HepG2 (cell line): Measurements from ENCODE around the gene TPRG1. TPM values are rescaled to one million over a fixed set of nuclear protein-coding genes. Genes with fewer than 3 reads are reported as not detected.

Experiments used
- ATAC-seq: fragments of 200-7000 bp; cut with Tn5 transposase; 3 replicates; pipeline ENCODE4 v1.9.1; 2020; ENCODE audit warnings: mild to moderate bottlenecking, moderate library complexity
- BruUV-seq: library from RNA; stranded (reverse); fragments of 400-500 nt; replicated peaks from 2 replicates; lab custom pipeline; 2021; lab: Mats Ljungman, UMichigan
- CTCF ChIA-PET: fragments of 300-600 bp; formaldehyde crosslinking; extraction: SDS; loops from one replicate; lab custom pipeline; 2021; ENCODE audit warnings: low total read pairs, inconsistent platforms, low intra/inter-chr PET ratio; lab: Yijun Ruan, JAX
- POLR2A ChIA-PET: fragments of 350-600 bp; sonication (Branson Sonifier 250); formaldehyde crosslinking; loops from one replicate; lab custom pipeline; 2020; ENCODE audit warnings: antibody characterized with exemption, inconsistent platforms; lab: Yijun Ruan, JAX
- DNase-seq: peaks from one replicate; pipeline ENCODE4 v3.0.0-alpha.2; 2015; ENCODE audit warnings: low spot score
- FAIRE-seq: peaks from 3 replicates; lab custom pipeline; 2011; peaks lifted over from hg19 to GRCh38; lab: Jason Lieb, UNC
- H2AFZ ChIP-seq: one replicate; pipeline ENCODE4 v1.6.1; 2011; ENCODE audit warnings: low read length, inconsistent platforms
- H3K27ac ChIP-seq: fragments of 300-600 bp; 3 replicates; pipeline ENCODE4 v1.8.0; 2011; ENCODE audit warnings: mixed run types, mild to moderate bottlenecking, mixed read lengths, low read length, inconsistent platforms; ENCODE audit not compliant: insufficient read depth; ENCODE audit errors: extremely low read length
- H3K27me3 ChIP-seq, 2 experiments: fragments of 200-600 bp in 1 of 2; 2 replicates in 1 of 2; 3 replicates in 1 of 2; pipeline versions ENCODE4 v1.6.0 to v1.8.0; 2011; ENCODE audit warnings: low read length in 2 of 2, mild to moderate bottlenecking in 2 of 2, moderate library complexity in 2 of 2, inconsistent platforms in 1 of 2; ENCODE audit not compliant: insufficient read depth in 2 of 2, control insufficient read depth in 1 of 2
- H3K36me3 ChIP-seq, 2 experiments: fragments of 200-600 bp in 1 of 2; replicated peaks in 1 of 2; 2 replicates in 1 of 2; 3 replicates in 1 of 2; pipeline versions ENCODE4 v1.5.1 to v1.8.0; 2011; ENCODE audit warnings: low read length in 2 of 2, inconsistent platforms in 1 of 2; ENCODE audit not compliant: insufficient read depth in 2 of 2, control insufficient read depth in 1 of 2
- H3K4me1 ChIP-seq: 2 replicates; pipeline ENCODE4 v1.5.1; 2012; ENCODE audit warnings: low read length, inconsistent platforms; ENCODE audit not compliant: insufficient read depth
- H3K4me2 ChIP-seq: 2 replicates; pipeline ENCODE4 v1.6.0; 2011; ENCODE audit warnings: low read depth, low read length, inconsistent platforms
- H3K4me3 ChIP-seq, 3 experiments: fragments of 200-600 bp in 1 of 3; sonication (generic), shearing (Covaris generic) in 1 of 3; replicated peaks in 1 of 3; 2 replicates each; pipeline ENCODE4 v1.5.1; 2011 to 2016; ENCODE audit warnings: low read length in 3 of 3, inconsistent platforms in 2 of 3, low read depth in 2 of 3, mild to moderate bottlenecking in 2 of 3, control low read depth in 1 of 3, mixed read lengths in 1 of 3; ENCODE audit not compliant: insufficient read depth in 1 of 3
- H3K79me2 ChIP-seq: one replicate; pipeline ENCODE4 v1.6.1; 2011; ENCODE audit warnings: low read length, inconsistent platforms; ENCODE audit not compliant: insufficient read depth
- H3K9ac ChIP-seq: 2 replicates; pipeline ENCODE4 v1.6.0; 2011; ENCODE audit warnings: mild to moderate bottlenecking, low read depth, low read length, inconsistent platforms; ENCODE audit not compliant: insufficient read depth
- H3K9me3 ChIP-seq: 2 replicates; pipeline ENCODE4 v1.5.1; 2012; ENCODE audit warnings: mild to moderate bottlenecking, low read length
- H4K20me1 ChIP-seq: 2 replicates; pipeline ENCODE4 v1.6.0; 2011; ENCODE audit warnings: inconsistent platforms, mild to moderate bottlenecking, low read length, moderate library complexity; ENCODE audit not compliant: insufficient read depth
- ARNTL ChIP-seq: sonication (generic); formaldehyde crosslinking; IDR thresholded peaks from 2 replicates; pipeline ENCODE4 v1.4.0; 2020; ENCODE audit warnings: mild to moderate bottlenecking, missing genetic modification reagents
- CHD4 ChIP-seq: fragments of 200-600 bp; sonication (generic); IDR thresholded peaks from 2 replicates; pipeline ENCODE4 v1.7.0; 2017; ENCODE audit warnings: mild to moderate bottlenecking, low read length, borderline replicate concordance
- DMTF1 ChIP-seq: sonication (generic); formaldehyde crosslinking; IDR thresholded peaks from 2 replicates; pipeline ENCODE4 v1.4.0; 2020; ENCODE audit warnings: mild to moderate bottlenecking, missing genetic modification reagents
- FOXP1 ChIP-seq, 2 experiments: fragments of 450-650 bp in 1 of 2; IDR thresholded peaks; 2 replicates each; pipeline ENCODE4 v1.6.1; 2017 to 2018; ENCODE audit warnings: antibody characterized with exemption in 1 of 2
- GATAD2A ChIP-seq: IDR thresholded peaks from 2 replicates; pipeline ENCODE4 v1.6.1; 2016
- HDAC1 ChIP-seq: sonication (generic); formaldehyde crosslinking; IDR thresholded peaks from 2 replicates; pipeline ENCODE4 v1.5.1; 2020; ENCODE audit warnings: mild to moderate bottlenecking, missing genetic modification reagents
- NR0B2 ChIP-seq: sonication (generic); formaldehyde crosslinking; IDR thresholded peaks from 2 replicates; pipeline ENCODE4 v1.4.0; 2020; ENCODE audit warnings: mild to moderate bottlenecking, missing genetic modification reagents
- NR2F2 ChIP-seq: IDR thresholded peaks from 2 replicates; pipeline ENCODE4 v1.6.1; 2012; ENCODE audit warnings: low read depth, inconsistent platforms, borderline replicate concordance
- PAWR ChIP-seq: sonication (generic); formaldehyde crosslinking; IDR thresholded peaks from 2 replicates; pipeline ENCODE4 v1.4.0; 2020; ENCODE audit warnings: missing genetic modification reagents, mild to moderate bottlenecking, borderline replicate concordance
- SRSF1 ChIP-seq: fragments of 200-400 bp; formaldehyde crosslinking; optimal IDR thresholded peaks from 2 replicates; pipeline ENCODE3; 2017; ENCODE audit warnings: mild to moderate bottlenecking, low read depth, low read length, moderate library complexity
- SUZ12 ChIP-seq: fragments of 150-350 bp; IDR thresholded peaks from 2 replicates; pipeline ENCODE4 v1.6.1; 2014; ENCODE audit warnings: low read depth, low read length
- TRIM24 ChIP-seq: sonication (generic); formaldehyde crosslinking; IDR thresholded peaks from 2 replicates; pipeline ENCODE4 v1.8.0; 2022; ENCODE audit warnings: mild to moderate bottlenecking, missing genetic modification reagents
- ZFX ChIP-seq: sonication (generic); formaldehyde crosslinking; IDR thresholded peaks from 2 replicates; pipeline ENCODE4 v1.4.0; 2020; ENCODE audit warnings: mild to moderate bottlenecking, low read depth, missing genetic modification reagents, moderate library complexity
- ZNF124 ChIP-seq: sonication (generic); formaldehyde crosslinking; IDR thresholded peaks from 2 replicates; pipeline ENCODE4 v1.4.0; 2020; ENCODE audit warnings: missing genetic modification reagents
- ZNF317 ChIP-seq: sonication (generic); formaldehyde crosslinking; IDR thresholded peaks from 2 replicates; pipeline ENCODE4 v1.5.0; 2020; ENCODE audit warnings: mild to moderate bottlenecking, missing genetic modification reagents
- ZNF562 ChIP-seq: sonication (generic); formaldehyde crosslinking; IDR thresholded peaks from 2 replicates; pipeline ENCODE4 v1.8.0; 2022; ENCODE audit warnings: missing genetic modification reagents, borderline replicate concordance
- ZNF766 ChIP-seq: sonication (generic); formaldehyde crosslinking; IDR thresholded peaks from 2 replicates; pipeline ENCODE4 v1.5.0; 2020; ENCODE audit warnings: missing genetic modification reagents, borderline replicate concordance
- WGBS: methylation state at CpG from one replicate; pipeline ENCODE4 v1.1.6; 2017; ENCODE audit warnings: low lambda C conversion rate; 5-methylcytosine and 5-hydroxymethylcytosine counted together
- in situ Hi-C: cut with HindIII; loops from 2 replicates; pipeline ENCODE4 v1.10.0; 2017; ENCODE audit warnings: low pct_unique_long_range_greater_than_20kb; ENCODE audit not compliant: extremely low pct_ligation_motif_present
- intact Hi-C: fragments of 100-400 bp; cut with micrococcal nuclease; formaldehyde crosslinking; loops from one replicate; pipeline ENCODE4 v1.10.0; 2022; ENCODE audit not compliant: unreplicated experiment
- polyA plus RNA-seq, 8 experiments: library from polyadenylated mRNA; depleted of rRNA in 3 of 8; stranded (reverse) in 7 of 8; unstranded in 1 of 8; fragments of >200 nt; fragmentation: Illumina TruSeq in 4 of 8; extraction: Trizol in 4 of 8; gene quantifications; 2 replicates each; pipeline versions ENCODE4 v1.2.1 to v1.2.3, GENCODE V29; 2011 to 2016; ENCODE audit warnings: low read depth in 4 of 8, missing spikeins in 1 of 8, mixed read lengths in 1 of 8; ENCODE audit not compliant: insufficient read depth in 1 of 8
- total RNA-seq, 5 experiments: library from RNA; depleted of rRNA; stranded (reverse); fragments of >200 nt; fragmentation: Illumina TruSeq; extraction: Trizol; gene quantifications; 2 replicates each; pipeline ENCODE4 v1.2.3, GENCODE V29; 2016; ENCODE audit warnings: low read depth in 1 of 5
- TF ChIP-seq, protein P1 (sequence below): sonication (generic); formaldehyde crosslinking; IDR thresholded peaks from 2 replicates; pipeline ENCODE4 v1.5.0; 2020; ENCODE audit warnings: missing genetic modification reagents, mild to moderate bottlenecking, borderline replicate concordance
- TF ChIP-seq, protein P2 (sequence below): sonication (generic); formaldehyde crosslinking; IDR thresholded peaks from 2 replicates; pipeline ENCODE4 v1.4.0; 2020; ENCODE audit warnings: mild to moderate bottlenecking, missing genetic modification reagents

The TPRG1 gene
- total and polyA plus RNA-seq, 2 of the 13 experiments (the other 11 are each of a cell fraction or from before 2014, with no cell fraction given) = 0.17 TPM; not detected in 1

- H3K79me2 ChIP-seq = no peaks in the 10 kb centered on the region
- no peaks in the 10 kb centered on the region for H3K9me3 ChIP-seq
- no peaks in the 10 kb centered on the region for H3K36me3 ChIP-seq
- H3K27ac ChIP-seq = no peak overlapping the region
- ChIA-PET POLR2A (no interaction called here), CTCF (no interaction called here)
- no peaks in the 10 kb centered on the region for H4K20me1 ChIP-seq
- ATAC-seq (no peak), DNase-seq (no peak), FAIRE-seq (no peak)
- in situ Hi-C loops (no loop called here), intact Hi-C loops (no loop called here)
- no peak overlapping the region for H3K4me2 ChIP-seq
- H3K4me1 ChIP-seq = no peaks in the 10 kb centered on the region
- H3K9ac ChIP-seq = no peak overlapping the region
- H3K4me3 ChIP-seq = no peak overlapping the region
- 31% methylated on average over 7 of the region's 7 CpGs for WGBS
- no peak overlapping the region for H2AFZ ChIP-seq
- BruUV-seq = no TSS peak
- H3K27me3 ChIP-seq = no peaks in the 10 kb centered on the region
- TF ChIP-seq GATAD2A = no peak
- TF ChIP-seq NR2F2 = no peak
- no peak for TF ChIP-seq PAWR (CRISPR knock-in tag)
- TF ChIP-seq SRSF1 = no peak
- TF ChIP-seq, protein P1, sequence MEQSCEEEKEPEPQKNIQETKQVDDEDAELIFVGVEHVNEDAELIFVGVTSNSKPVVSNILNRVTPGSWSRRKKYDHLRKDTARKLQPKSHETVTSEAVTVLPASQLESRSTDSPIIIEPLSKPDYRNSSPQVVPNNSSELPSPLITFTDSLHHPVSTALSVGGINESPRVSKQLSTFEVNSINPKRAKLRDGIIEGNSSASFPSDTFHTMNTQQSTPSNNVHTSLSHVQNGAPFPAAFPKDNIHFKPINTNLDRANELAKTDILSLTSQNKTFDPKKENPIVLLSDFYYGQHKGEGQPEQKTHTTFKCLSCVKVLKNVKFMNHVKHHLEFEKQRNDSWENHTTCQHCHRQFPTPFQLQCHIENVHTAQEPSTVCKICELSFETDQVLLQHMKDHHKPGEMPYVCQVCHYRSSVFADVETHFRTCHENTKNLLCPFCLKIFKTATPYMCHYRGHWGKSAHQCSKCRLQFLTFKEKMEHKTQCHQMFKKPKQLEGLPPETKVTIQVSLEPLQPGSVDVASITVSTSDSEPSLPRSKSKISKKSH (CRISPR knock-in tag) = no peak
- TF ChIP-seq ZFX (CRISPR knock-in tag) = no peak
- no peak for TF ChIP-seq HDAC1 (CRISPR knock-in tag)
- TF ChIP-seq FOXP1 (IDR thresholded peaks at IDR 0.05) = no peak
- TF ChIP-seq FOXP1 (CRISPR knock-in tag; IDR thresholded peaks at IDR 0.05) = no peak
- no peak for TF ChIP-seq CHD4
- TF ChIP-seq, protein P2, sequence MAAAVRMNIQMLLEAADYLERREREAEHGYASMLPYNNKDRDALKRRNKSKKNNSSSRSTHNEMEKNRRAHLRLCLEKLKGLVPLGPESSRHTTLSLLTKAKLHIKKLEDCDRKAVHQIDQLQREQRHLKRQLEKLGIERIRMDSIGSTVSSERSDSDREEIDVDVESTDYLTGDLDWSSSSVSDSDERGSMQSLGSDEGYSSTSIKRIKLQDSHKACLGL (CRISPR knock-in tag) = no peak
- no peak for TF ChIP-seq ZNF317
- TF ChIP-seq TRIM24 (CRISPR knock-in tag) = no peak
- TF ChIP-seq ARNTL (CRISPR knock-in tag) = no peak
- no peak for TF ChIP-seq SUZ12
- no peak for TF ChIP-seq ZNF766 (CRISPR knock-in tag)
- no peak for TF ChIP-seq ZNF562 (CRISPR knock-in tag)
- TF ChIP-seq ZNF124 (CRISPR knock-in tag) = no peak
- TF ChIP-seq NR0B2 = no peak
- no peak for TF ChIP-seq DMTF1 (CRISPR knock-in tag)
These were observed 136.2 kb downstream of the TPRG1 start for GRCh38 chr3:189307963-189308362.
